ENCODE results near the gene LGSN.
"Not testable (repeated sequence)": the region's sequence is repeated elsewhere in the genome, so short reads cannot be mapped to it uniquely, and the experiment has no call there.

The LGSN gene

GRCh38 chr6:63245909-63246308, 73.9 kb downstream of the LGSN start:
- no peak overlapping the region for H3K4me3 ChIP-seq (ENCODE audit: low read length)
- no peak for TF ChIP-seq CTCF (conservative IDR thresholded peaks at IDR 0.05; ENCODE audit: low read length)
- no peak for DNase-seq (ENCODE audit: low read depth)

- no peak for DNase-seq (ENCODE audit: low read depth)
- no peak for TF ChIP-seq CTCF (conservative IDR thresholded peaks at IDR 0.05; ENCODE audit: low read length)
- no peak overlapping the region for H3K4me3 ChIP-seq (ENCODE audit: low read length)
These were observed 74.4 kb downstream of the LGSN start for GRCh38 chr6:63245420-63245819.

- no peak overlapping the region for H3K4me3 ChIP-seq (ENCODE audit: low read length)
- no peak for TF ChIP-seq CTCF (conservative IDR thresholded peaks at IDR 0.05; ENCODE audit: low read length)
- DNase-seq (ENCODE audit: low read depth), result no peak
These were observed 83.4 kb downstream of the LGSN start for GRCh38 chr6:63236398-63236817.

GRCh38 chr6:63230511-63230910, 89.3 kb downstream of the LGSN start:
- DNase-seq (ENCODE audit: low read depth), result not testable (repeated sequence)

GRCh38 chr6:63230027-63230426, 89.8 kb downstream of the LGSN start:
- H3K4me3 ChIP-seq (ENCODE audit: low read length); DNase-seq (ENCODE audit: low read depth): not testable (repeated sequence)

More at GRCh38 chr6:63230511-63230910, 89.3 kb downstream of the LGSN start:
- not testable (repeated sequence) for H3K4me3 ChIP-seq (ENCODE audit: low read length)

GRCh38 chr6:63227928-63228894, 91.6 kb downstream of the LGSN start:
- not testable (repeated sequence) for DNase-seq (ENCODE audit: low read depth); H3K4me3 ChIP-seq (ENCODE audit: low read length)

- H3K4me3 ChIP-seq (ENCODE audit: low read length); DNase-seq (ENCODE audit: low read depth): not testable (repeated sequence)
These were observed 93.8 kb downstream of the LGSN start for GRCh38 chr6:63225987-63226386.

Data from AG10803 (cell line).